GM21367 (cell line): Measurements from ENCODE around the gene LSM8.
"Not testable (repeated sequence)": the region's sequence is repeated elsewhere in the genome, so short reads cannot be mapped to it uniquely, and the experiment has no call there.

Experiments
- ATAC-seq: cut with Tn5 transposase; IDR thresholded peaks from one replicate; pipeline ENCODE4 v1.9.1; 2021; ENCODE audit not compliant: unreplicated experiment

Gene LSM8

GRCh38 chr7:118202061-118202460 lies 18.1 kb downstream of the LSM8 start:
- ATAC-seq, result no peak

GRCh38 chr7:118214051-118214832 lies 30.3 kb downstream of the LSM8 start:
- peak; percentile 98 for ATAC-seq

- ATAC-seq, result no peak
These were observed 30.8 kb downstream of the LSM8 start for GRCh38 chr7:118214833-118215182.

GRCh38 chr7:118217210-118217619 lies 33.3 kb downstream of the LSM8 start:
- ATAC-seq, result no peak

GRCh38 chr7:118218413-118219156 lies 34.6 kb downstream of the LSM8 start:
- no peak for ATAC-seq

GRCh38 chr7:118219157-118219512 lies 35.2 kb downstream of the LSM8 start:
- ATAC-seq, result no peak

GRCh38 chr7:118220583-118220982 lies 36.6 kb downstream of the LSM8 start:
- no peak for ATAC-seq

- ATAC-seq, result no peak
These were observed 38.6 kb downstream of the LSM8 start for GRCh38 chr7:118222591-118222990.

- no peak for ATAC-seq
These were observed 40.6 kb downstream of the LSM8 start, which contains the start of gene ANKRD7 for GRCh38 chr7:118224521-118224920. ANKRD7 (plus strand) TSS chr7:118224704; CDS start chr7:118224831, 127 bp downstream.

GRCh38 chr7:118232837-118233236 lies 48.9 kb downstream of the LSM8 start:
- ATAC-seq, result no peak

- no peak for ATAC-seq
These were observed 49.8 kb downstream of the LSM8 start for GRCh38 chr7:118233799-118234198.

GRCh38 chr7:118239014-118239413 lies 55.0 kb downstream of the LSM8 start:
- ATAC-seq, result no peak

- not testable (repeated sequence) for ATAC-seq
These were observed 56.4 kb downstream of the LSM8 start for GRCh38 chr7:118240320-118240719.
